WTC11 (cell line): ENCODE measurements around the gene LTBP2.

Source experiments
- TF ChIP-seq, protein P1 (sequence below): fragments of 200-600 bp; IDR thresholded peaks from 2 replicates; pipeline ENCODE4 v1.8.0; 2022; ENCODE audit warnings: antibody characterized with exemption
- TF ChIP-seq, protein P2 (sequence below): sonication (generic); formaldehyde crosslinking; IDR thresholded peaks from 2 replicates; pipeline ENCODE4 v1.8.1; 2023; ENCODE audit warnings: mild to moderate bottlenecking, missing genetic modification reagents

DNA sequence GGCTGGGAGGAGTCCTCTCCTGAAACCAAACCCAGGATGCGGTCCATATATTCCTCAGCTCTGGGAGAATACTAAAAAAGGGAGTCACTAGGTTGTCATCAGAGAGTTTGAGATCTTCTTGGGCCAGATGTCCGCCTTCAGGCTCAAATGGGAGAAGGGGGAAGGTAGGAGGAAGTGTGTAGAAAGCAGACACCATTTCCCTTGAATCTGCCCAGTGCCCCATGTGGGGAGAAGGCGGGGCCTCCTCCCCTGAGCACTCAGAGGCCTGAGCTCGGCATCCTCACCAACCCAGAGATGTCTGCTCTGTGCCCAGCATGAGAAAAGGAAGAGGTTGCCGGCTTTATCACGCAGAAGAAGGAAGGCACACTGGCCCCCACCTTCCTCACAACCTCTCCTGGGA lies 37.3 kb downstream of the LTBP2 start:
- TF ChIP-seq, protein P1, sequence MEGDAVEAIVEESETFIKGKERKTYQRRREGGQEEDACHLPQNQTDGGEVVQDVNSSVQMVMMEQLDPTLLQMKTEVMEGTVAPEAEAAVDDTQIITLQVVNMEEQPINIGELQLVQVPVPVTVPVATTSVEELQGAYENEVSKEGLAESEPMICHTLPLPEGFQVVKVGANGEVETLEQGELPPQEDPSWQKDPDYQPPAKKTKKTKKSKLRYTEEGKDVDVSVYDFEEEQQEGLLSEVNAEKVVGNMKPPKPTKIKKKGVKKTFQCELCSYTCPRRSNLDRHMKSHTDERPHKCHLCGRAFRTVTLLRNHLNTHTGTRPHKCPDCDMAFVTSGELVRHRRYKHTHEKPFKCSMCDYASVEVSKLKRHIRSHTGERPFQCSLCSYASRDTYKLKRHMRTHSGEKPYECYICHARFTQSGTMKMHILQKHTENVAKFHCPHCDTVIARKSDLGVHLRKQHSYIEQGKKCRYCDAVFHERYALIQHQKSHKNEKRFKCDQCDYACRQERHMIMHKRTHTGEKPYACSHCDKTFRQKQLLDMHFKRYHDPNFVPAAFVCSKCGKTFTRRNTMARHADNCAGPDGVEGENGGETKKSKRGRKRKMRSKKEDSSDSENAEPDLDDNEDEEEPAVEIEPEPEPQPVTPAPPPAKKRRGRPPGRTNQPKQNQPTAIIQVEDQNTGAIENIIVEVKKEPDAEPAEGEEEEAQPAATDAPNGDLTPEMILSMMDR = no peak
- TF ChIP-seq, protein P2, sequence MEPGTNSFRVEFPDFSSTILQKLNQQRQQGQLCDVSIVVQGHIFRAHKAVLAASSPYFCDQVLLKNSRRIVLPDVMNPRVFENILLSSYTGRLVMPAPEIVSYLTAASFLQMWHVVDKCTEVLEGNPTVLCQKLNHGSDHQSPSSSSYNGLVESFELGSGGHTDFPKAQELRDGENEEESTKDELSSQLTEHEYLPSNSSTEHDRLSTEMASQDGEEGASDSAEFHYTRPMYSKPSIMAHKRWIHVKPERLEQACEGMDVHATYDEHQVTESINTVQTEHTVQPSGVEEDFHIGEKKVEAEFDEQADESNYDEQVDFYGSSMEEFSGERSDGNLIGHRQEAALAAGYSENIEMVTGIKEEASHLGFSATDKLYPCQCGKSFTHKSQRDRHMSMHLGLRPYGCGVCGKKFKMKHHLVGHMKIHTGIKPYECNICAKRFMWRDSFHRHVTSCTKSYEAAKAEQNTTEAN (CRISPR knock-in tag) = no peak
